Activated CD4-positive, CD25-positive, alpha-beta regulatory T cell treated with anti-CD3 and anti-CD28 coated beads, Interleukin-2, amount 50 U/mL, for 24 hours (primary cell): ENCODE results near the gene CFAP157.
"Not testable (repeated sequence)": the region's sequence is repeated elsewhere in the genome, so short reads cannot be mapped to it uniquely, and the experiment has no call there.

Source experiments
- ATAC-seq, 2 donors: fragments of 150-1000 bp; cut with Tn5 transposase; one replicate each; pipeline ENCODE4 v1.10.0; 2021; ENCODE audit warnings: mild to moderate bottlenecking in 1 of 2, moderate library complexity in 1 of 2

CFAP157 gene

DNA sequence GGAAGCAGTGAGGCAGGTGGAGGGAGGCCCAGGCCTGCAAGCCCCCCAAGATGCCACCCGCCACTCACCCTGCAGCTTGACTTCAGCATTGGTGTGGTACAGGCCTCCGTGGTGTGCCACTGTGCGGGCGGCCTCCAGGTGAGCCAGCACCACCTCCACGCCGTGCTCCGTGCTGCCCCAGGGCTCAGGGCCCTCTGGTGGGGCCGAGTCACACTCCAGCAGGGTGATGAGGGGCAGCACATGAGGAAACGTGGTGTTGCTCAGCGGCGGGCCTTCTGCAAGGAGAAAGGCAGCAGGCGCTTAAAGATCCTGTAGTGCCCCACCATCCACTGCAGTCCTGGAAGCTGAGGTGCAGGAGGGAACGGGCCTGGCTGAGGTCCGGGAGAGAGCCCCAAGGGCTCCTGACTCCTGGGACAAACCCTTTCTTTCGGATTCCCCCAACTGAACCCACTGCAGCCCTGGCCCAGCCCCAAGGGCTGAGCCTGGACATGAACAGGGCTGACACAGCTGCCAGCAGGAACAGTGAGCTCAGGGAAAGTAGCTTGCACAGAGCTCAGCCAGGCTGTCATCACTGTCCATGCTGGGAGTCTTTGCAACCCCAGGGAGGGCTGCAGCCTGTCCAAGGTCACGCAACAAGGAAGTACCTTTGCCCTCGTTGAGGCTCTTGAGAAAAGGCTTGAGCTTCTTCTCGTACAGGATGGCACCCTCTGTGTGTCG lies 33.0 kb downstream of the CFAP157 start:
- no peak for ATAC-seq

- ATAC-seq: no peak
Measured at GRCh38 chr9:127741831-127742434, 35.1 kb downstream of the CFAP157 start.

DNA sequence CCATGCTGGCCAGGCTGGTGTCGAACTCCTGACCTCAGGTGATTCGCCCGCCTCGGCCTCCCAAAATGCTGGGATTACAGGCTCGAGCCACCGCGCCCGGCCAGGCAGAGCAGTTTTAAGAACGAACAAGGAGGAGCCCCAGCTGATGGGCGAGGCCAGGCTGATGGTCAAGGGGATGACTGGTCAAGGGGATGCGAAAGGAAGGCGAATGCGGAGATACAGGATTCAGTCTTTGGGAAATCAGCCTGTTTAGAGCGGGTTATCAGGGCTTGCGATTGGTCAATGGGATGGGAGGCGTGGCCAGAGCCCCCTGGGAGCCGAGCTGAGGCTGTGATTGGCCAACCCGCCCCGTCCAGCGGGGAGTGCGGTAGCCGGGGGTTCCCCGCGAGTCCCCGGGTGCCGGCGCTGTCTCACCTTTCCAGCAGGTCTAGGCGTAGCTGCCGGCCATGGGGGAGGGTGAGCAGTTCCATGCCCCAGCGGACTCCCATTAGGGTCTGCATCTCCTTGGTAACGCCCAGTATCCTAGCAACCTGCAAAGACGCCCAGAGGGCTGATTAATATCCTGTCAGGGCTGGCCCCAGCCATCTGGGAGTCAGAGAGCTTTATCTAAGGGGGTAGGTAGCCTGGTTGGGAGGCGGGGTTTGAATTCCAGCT lies 35.8 kb downstream of the CFAP157 start:
- ATAC-seq: no peak

DNA sequence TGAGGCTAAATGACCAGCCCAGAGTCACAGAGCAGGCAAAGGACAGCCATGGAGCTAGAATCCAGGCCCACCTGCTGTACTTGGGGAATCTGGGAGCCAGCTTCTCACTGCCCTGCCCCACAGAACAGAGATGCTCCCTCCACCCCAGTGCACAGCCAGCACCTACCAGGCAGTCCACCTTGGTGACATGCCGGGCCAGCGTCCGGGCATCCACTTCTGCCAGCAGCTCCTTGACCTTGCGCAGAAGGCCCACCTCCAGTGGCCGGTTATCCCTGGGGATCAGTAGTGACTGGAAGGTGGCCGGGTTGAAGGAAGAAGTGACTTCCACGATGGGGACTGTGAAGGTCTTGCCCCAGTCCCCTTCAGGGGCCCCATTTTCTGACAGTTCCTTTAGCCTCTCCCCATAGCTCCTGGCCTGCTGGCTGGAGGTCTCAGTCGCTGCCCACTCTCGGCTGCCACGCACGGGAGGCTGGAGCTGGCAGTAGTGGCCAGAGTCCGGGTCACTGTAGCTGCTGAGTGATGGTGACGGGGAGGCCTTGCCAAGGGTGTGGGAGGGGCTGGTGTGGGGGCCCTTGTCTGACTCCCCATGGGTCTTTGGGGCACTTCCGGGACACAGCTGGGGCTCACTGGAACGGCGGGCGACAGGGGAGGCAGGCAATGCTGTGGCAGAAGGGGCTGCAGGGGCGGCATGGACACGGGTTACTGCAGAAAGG lies 37.8 kb downstream of the CFAP157 start:
- ATAC-seq: no peak

GRCh38 chr9:127746959-127747569 lies 40.3 kb downstream of the CFAP157 start:
- no peak for ATAC-seq

GRCh38 chr9:127749090-127749787 lies 42.5 kb downstream of the CFAP157 start:
- no peak for ATAC-seq

GRCh38 chr9:127751269-127752054 lies 44.7 kb downstream of the CFAP157 start:
- ATAC-seq: no peak

DNA sequence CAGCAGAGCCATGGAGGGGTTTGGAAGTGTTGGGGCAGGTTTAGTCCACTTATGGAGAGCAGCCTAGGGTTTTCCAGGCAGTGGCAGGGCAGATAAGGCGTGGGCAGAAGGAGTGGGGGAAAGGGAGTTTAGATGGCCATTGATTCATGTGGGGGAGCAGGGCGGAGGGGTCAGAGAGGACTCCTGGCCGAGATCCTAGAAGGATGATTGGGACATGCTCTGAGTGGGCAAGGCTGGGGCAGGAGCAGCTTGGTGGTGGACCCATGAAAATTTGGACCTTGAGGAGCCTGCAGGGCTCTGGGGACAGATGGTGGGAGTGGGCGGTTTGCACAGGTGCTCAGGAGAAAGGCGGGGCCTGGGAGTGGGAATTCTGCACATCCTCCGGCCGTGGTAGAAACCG lies 46.4 kb downstream of the CFAP157 start:
- ATAC-seq: no peak

GRCh38 chr9:127753622-127754021 lies 46.8 kb downstream of the CFAP157 start:
- ATAC-seq: no peak

DNA sequence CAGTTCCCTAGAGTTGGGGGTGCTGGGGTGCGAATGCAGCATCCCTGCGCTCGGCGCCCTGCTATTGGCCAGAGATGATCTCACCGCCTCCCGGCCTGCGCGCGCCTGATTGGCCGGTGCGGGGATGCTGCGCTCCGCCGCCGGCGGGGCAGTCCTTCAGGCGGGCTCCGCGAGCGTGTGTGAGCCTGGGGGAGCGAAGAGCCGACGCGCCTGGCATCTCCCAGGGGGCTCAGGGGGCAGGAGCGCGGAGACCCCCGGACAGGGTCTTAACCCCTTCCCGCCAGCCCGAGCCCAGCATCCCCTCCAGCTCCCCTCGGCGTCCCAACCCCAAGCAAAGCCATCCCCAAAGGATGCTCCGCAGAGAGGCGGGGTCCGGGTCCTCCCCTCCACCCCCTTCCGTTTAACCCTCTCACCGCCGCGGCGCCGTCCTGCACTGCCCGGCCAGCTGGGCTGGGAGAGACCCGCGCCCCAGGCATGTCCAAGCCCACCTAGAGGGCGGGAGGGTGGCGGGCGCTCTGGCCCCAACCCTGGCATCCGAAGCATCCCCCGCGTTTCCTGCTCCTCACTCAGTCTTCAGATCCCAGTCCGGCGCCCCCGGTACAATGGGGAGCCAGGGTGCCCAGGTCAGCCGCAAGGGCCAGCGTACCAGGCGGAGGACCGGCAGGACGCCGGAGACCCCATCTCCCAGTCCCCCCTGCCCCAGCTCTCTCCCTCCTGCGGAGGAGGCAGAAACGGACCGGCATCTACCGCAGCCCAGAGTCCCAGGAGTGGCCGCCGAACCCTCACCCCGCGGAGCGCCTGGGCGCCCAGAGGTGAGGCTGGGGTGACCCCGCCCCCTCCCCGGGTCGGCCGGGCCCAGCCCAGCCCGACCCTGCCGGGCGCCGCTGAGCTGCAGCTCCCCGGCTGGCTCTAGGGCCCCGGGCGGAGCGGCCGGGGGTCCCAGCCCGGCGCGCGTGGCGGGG lies 47.6 kb downstream of the CFAP157 start:
- no peak for ATAC-seq

GRCh38 chr9:127755061-127756060 lies 48.6 kb downstream of the CFAP157 start:
- ATAC-seq: no peak

DNA sequence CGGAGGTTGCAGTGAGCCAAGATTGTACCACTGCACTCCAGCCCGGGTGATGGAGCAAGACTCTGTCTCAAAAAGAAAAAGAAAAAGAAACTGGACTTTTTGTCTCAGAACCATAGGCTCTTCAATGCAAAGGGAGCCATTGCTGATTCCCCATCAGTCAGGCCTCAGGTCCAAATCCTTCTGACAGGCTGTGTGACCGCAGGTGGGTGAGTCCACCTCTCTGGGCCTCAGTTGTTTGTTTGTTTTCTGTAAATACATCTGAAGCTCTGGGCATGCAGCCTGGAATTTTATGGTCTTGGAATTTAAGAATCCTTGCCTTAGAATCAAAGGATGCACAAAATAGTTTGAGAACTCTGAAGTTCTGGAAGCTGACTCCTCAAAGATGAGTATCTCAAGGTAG lies 49.4 kb downstream of the CFAP157 start:
- no peak for ATAC-seq

DNA sequence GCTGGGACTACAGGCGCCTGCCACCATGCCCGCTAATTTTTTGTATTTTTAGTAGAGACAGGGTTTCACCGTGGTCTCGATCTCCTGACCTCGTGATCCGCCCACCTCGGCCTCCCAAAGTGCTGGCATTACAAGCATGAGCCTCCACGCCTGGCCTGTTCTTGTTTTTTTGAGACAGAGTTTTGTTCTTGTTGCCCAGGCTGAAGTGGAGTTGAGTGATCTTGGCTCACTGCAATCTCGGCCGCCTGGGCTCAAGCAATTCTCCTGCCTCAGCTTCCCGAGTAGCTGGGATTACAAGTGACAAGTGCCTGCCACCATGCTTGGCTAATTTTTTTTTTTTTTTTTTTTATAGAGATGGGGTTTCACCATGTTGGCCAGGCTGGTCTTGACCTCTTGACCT lies 50.0 kb downstream of the CFAP157 start:
- not testable (repeated sequence) for ATAC-seq

- ATAC-seq: no peak
Measured at GRCh38 chr9:127758843-127759242, 52.1 kb downstream of the CFAP157 start.

GRCh38 chr9:127761061-127761460 lies 54.3 kb downstream of the CFAP157 start:
- ATAC-seq: no peak

GRCh38 chr9:127761491-127761956 lies 54.7 kb downstream of the CFAP157 start:
- no peak for ATAC-seq

GRCh38 chr9:127762111-127762676 lies 55.4 kb downstream of the CFAP157 start:
- ATAC-seq: no peak

GRCh38 chr9:127763918-127764384 lies 57.2 kb downstream of the CFAP157 start:
- ATAC-seq: peak; percentile 35 to 60
